ENCODE results near the gene CDK19. TPM values are rescaled to one million over a fixed set of nuclear protein-coding genes. Genes with fewer than 3 reads are reported as not detected.

The CDK19 gene
- total RNA-seq, 2 experiments from 2014 or later, result 18.2 to 18.4 TPM

GRCh38 chr6:110833831-110834230 is 18.6 kb upstream of the CDK19 start:
- intact Hi-C loops (cut with micrococcal nuclease), result no loop called here
- ChIA-PET POLR2A (no interaction called here), CTCF (no interaction called here)
- no peak for DNase-seq
- Mint-ChIP-seq H3K4me1 (ENCODE audit: low read depth) (no peaks in the 10 kb centered on the region), H3K9me3 (no peaks in the 10 kb centered on the region), H3K36me3 (no peaks in the 10 kb centered on the region), H3K4me3 (no peak overlapping the region), H3K27ac (no peak overlapping the region), H3K27me3 (no peaks in the 10 kb centered on the region)

GRCh38 chr6:110831405-110831804 is 16.1 kb upstream of the CDK19 start:
- POLR2A ChIA-PET, result interaction anchor here (0.7 kb wide), 1 partner anchor 51 kb away, joined by 3 read pairs; no protein-coding TSS in a partner anchor
- Mint-ChIP-seq H3K9me3 (no peaks in the 10 kb centered on the region), H3K27ac (no peak overlapping the region), H3K36me3 (no peaks in the 10 kb centered on the region), H3K4me1 (ENCODE audit: low read depth) (no peaks in the 10 kb centered on the region), H3K27me3 (no peaks in the 10 kb centered on the region), H3K4me3 (no peak overlapping the region)
- DNase-seq, result no peak
- CTCF ChIA-PET, result no interaction called here
- intact Hi-C loops (cut with micrococcal nuclease), result no loop called here

- no peak for DNase-seq
- H3K27ac Mint-ChIP-seq, result no peak overlapping the region
- H3K36me3 Mint-ChIP-seq, result no peaks in the 10 kb centered on the region
- H3K4me3 Mint-ChIP-seq, result no peak overlapping the region
- no peaks in the 10 kb centered on the region for H3K27me3 Mint-ChIP-seq
- intact Hi-C loops (cut with micrococcal nuclease), result no loop called here
- CTCF ChIA-PET, result no interaction called here
- no peaks in the 10 kb centered on the region for H3K9me3 Mint-ChIP-seq
- POLR2A ChIA-PET, result no interaction called here
- no peaks in the 10 kb centered on the region for H3K4me1 Mint-ChIP-seq (ENCODE audit: low read depth)
Observed at GRCh38 chr6:110828396-110828795, 13.1 kb upstream of the CDK19 start.

GRCh38 chr6:110826236-110827129 is 11.2 kb upstream of the CDK19 start:
- ChIA-PET CTCF (no interaction called here), POLR2A (no interaction called here)
- no peak overlapping the region for H3K27ac Mint-ChIP-seq
- H3K36me3 Mint-ChIP-seq, result no peaks in the 10 kb centered on the region
- intact Hi-C loops (cut with micrococcal nuclease), result no loop called here
- H3K9me3 Mint-ChIP-seq, result no peaks in the 10 kb centered on the region
- no peaks in the 10 kb centered on the region for H3K27me3 Mint-ChIP-seq
- H3K4me3 Mint-ChIP-seq, result no peak overlapping the region
- H3K4me1 Mint-ChIP-seq (ENCODE audit: low read depth), result peaks cover 3% of the 10 kb centered on the region
- DNase-seq, result no peak

- H3K27ac Mint-ChIP-seq, result no peak overlapping the region
- ChIA-PET CTCF (no interaction called here), POLR2A (no interaction called here)
- no peak overlapping the region for H3K4me3 Mint-ChIP-seq
- H3K4me1 Mint-ChIP-seq (ENCODE audit: low read depth), result peaks cover 11% of the 10 kb centered on the region
- intact Hi-C loops (cut with micrococcal nuclease), result no loop called here
- no peaks in the 10 kb centered on the region for H3K36me3 Mint-ChIP-seq
- no peak for DNase-seq
- no peaks in the 10 kb centered on the region for H3K27me3 Mint-ChIP-seq
- no peaks in the 10 kb centered on the region for H3K9me3 Mint-ChIP-seq
Observed at GRCh38 chr6:110823146-110823545, 7.9 kb upstream of the CDK19 start.

GRCh38 chr6:110822249-110822648 is 7.0 kb upstream of the CDK19 start:
- no peak overlapping the region for H3K4me3 Mint-ChIP-seq
- no peaks in the 10 kb centered on the region for H3K9me3 Mint-ChIP-seq
- CTCF ChIA-PET, result no interaction called here
- no peak for DNase-seq
- no peaks in the 10 kb centered on the region for H3K36me3 Mint-ChIP-seq
- no peaks in the 10 kb centered on the region for H3K27me3 Mint-ChIP-seq
- H3K4me1 Mint-ChIP-seq (ENCODE audit: low read depth), result peaks cover 13% of the 10 kb centered on the region
- intact Hi-C loops (cut with micrococcal nuclease), result no loop called here
- H3K27ac Mint-ChIP-seq, result no peak overlapping the region
- POLR2A ChIA-PET, result interaction anchor here (0.8 kb wide), 1 partner anchor 48 kb away, joined by 4 read pairs; no protein-coding TSS in a partner anchor

- Mint-ChIP-seq H3K4me1 (ENCODE audit: low read depth) (peaks cover 35% of the 10 kb centered on the region), H3K27me3 (no peaks in the 10 kb centered on the region), H3K9me3 (no peaks in the 10 kb centered on the region), H3K27ac (peak overlapping the region; percentile 100), H3K36me3 (no peaks in the 10 kb centered on the region), H3K4me3 (peak overlapping the region; percentile 98)
- ChIA-PET POLR2A (interaction anchor here (0.8 to 4.1 kb wide), 2 partner anchors 60 to 71 kb away, joined by 3 to 250 read pairs; partner anchors contain the start of gene AMD1), CTCF (interaction anchor here (1.6 to 4.1 kb wide), 4 partner anchors 57 to 288 kb away, joined by 4 to 26 read pairs (median 14); partner anchors contain the start of gene AMD1)
- DNase-seq, result peak; percentile 28
- intact Hi-C loops (cut with micrococcal nuclease), result loop anchor here (1.0 to 5.0 kb wide), 2 partner anchors 271 to 288 kb away; partner anchors contain the start of gene SLC16A10
Observed at GRCh38 chr6:110816677-110817076, 1.4 kb upstream of the CDK19 start.

- intact Hi-C loops (cut with micrococcal nuclease), result loop anchor here (1.0 to 5.0 kb wide), 10 partner anchors 59 to 1720 kb away; partner anchors contain the start of genes AMD1, CDC40, CEP57L1 and FAM229B
- Mint-ChIP-seq H3K36me3 (no peaks in the 10 kb centered on the region), H3K27me3 (no peaks in the 10 kb centered on the region)
Observed at GRCh38 chr6:110815015-110815410, 256 bp downstream of the CDK19 start.

GRCh38 chr6:110814102-110815014 is 911 bp downstream of the CDK19 start:
- Mint-ChIP-seq H3K27ac (peak overlapping the region; percentile 100), H3K27me3 (no peaks in the 10 kb centered on the region), H3K9me3 (no peaks in the 10 kb centered on the region), H3K4me3 (peak overlapping the region; percentile 98), H3K36me3 (no peaks in the 10 kb centered on the region), H3K4me1 (ENCODE audit: low read depth) (peaks cover 26% of the 10 kb centered on the region)
- ChIA-PET CTCF (interaction anchor here (1.1 to 4.1 kb wide), 4 partner anchors 15 to 132 kb away, joined by 5 to 26 read pairs (median 16); partner anchors contain the start of gene AMD1), POLR2A (interaction anchor here (0.6 to 4.1 kb wide), 10 partner anchors 30 to 168 kb away, joined by 3 to 250 read pairs (median 9); partner anchors contain the start of genes AMD1 and GTF3C6)
- DNase-seq, result peak; percentile 76
- intact Hi-C loops (cut with micrococcal nuclease), result loop anchor here (1.0 to 5.0 kb wide), 10 partner anchors 60 to 1720 kb away; partner anchors contain the start of genes AMD1, CDC40, CEP57L1 and FAM229B

More at GRCh38 chr6:110815015-110815410, 256 bp downstream of the CDK19 start:
- ChIA-PET CTCF (interaction anchor here (1.0 to 4.1 kb wide), 6 partner anchors 59 to 395 kb away, joined by 3 to 26 read pairs (median 6); partner anchors contain the start of gene AMD1), POLR2A (interaction anchor here (0.6 to 4.1 kb wide), 18 partner anchors 31 to 1720 kb away, joined by 3 to 250 read pairs (median 4); partner anchors contain the start of genes AMD1, CEP57L1, GTF3C6 and SESN1)
- Mint-ChIP-seq H3K4me1 (ENCODE audit: low read depth) (peaks cover 33% of the 10 kb centered on the region), H3K9me3 (no peaks in the 10 kb centered on the region), H3K4me3 (peak overlapping the region; percentile 98), H3K27ac (peak overlapping the region; percentile 100)
- DNase-seq, result no peak

- H3K4me1 Mint-ChIP-seq (ENCODE audit: low read depth), result peaks cover 26% of the 10 kb centered on the region
- H3K36me3 Mint-ChIP-seq, result no peaks in the 10 kb centered on the region
- H3K27ac Mint-ChIP-seq, result no peak overlapping the region
- POLR2A ChIA-PET, result interaction anchor here (0.6 to 4.1 kb wide), 6 partner anchors 9 to 145 kb away, joined by 3 to 250 read pairs (median 10); partner anchors contain the start of genes AMD1 and GTF3C6
- peak overlapping the region; percentile 98 for H3K4me3 Mint-ChIP-seq
- DNase-seq, result no peak
- H3K27me3 Mint-ChIP-seq, result no peaks in the 10 kb centered on the region
- intact Hi-C loops (cut with micrococcal nuclease), result loop anchor here (2.0 kb wide), 2 partner anchors 1273 to 1719 kb away; partner anchors contain the start of genes CEP57L1, FAM229B, SESN1 and TUBE1
- CTCF ChIA-PET, result interaction anchor here (1.1 to 4.1 kb wide), 4 partner anchors 14 to 131 kb away, joined by 3 to 26 read pairs (median 14); partner anchors contain the start of gene AMD1
- H3K9me3 Mint-ChIP-seq, result no peaks in the 10 kb centered on the region
Observed at GRCh38 chr6:110813338-110814101, 1.7 kb downstream of the CDK19 start.

GRCh38 chr6:110812719-110813118 is 2.5 kb downstream of the CDK19 start:
- H3K9me3 Mint-ChIP-seq, result no peaks in the 10 kb centered on the region
- H3K4me1 Mint-ChIP-seq (ENCODE audit: low read depth), result peaks cover 25% of the 10 kb centered on the region
- H3K27me3 Mint-ChIP-seq, result no peaks in the 10 kb centered on the region
- H3K36me3 Mint-ChIP-seq, result no peaks in the 10 kb centered on the region
- CTCF ChIA-PET, result interaction anchor here (1.1 kb wide), 1 partner anchor 66 kb away, joined by 3 read pairs; no protein-coding TSS in a partner anchor
- DNase-seq, result no peak
- POLR2A ChIA-PET, result interaction anchor here (0.6 to 0.8 kb wide), 2 partner anchors 8 to 62 kb away, joined by 3 read pairs; partner anchors contain the start of gene AMD1
- no peak overlapping the region for H3K27ac Mint-ChIP-seq
- H3K4me3 Mint-ChIP-seq, result no peak overlapping the region
- intact Hi-C loops (cut with micrococcal nuclease), result no loop called here

Measured in activated CD4-positive, alpha-beta memory T cell treated with anti-CD3 and anti-CD28 coated beads for 36 hours (primary cell).